WTC11 (cell line): ENCODE data around the gene B4GAT1. TPM values are rescaled to one million over a fixed set of nuclear protein-coding genes. Genes with fewer than 3 reads are reported as not detected.
"Not testable (repeated sequence)": the region's sequence is repeated elsewhere in the genome, so short reads cannot be mapped to it uniquely, and the experiment has no call there.

Experiments
- ATAC-seq: fragments of 200-7000 bp; cut with Tn5 transposase; 2 replicates; pipeline ENCODE4 v1.10.0; 2021; ENCODE audit warnings: mild to moderate bottlenecking, moderate library complexity
- CTCF ChIA-PET: fragments of 300-600 bp; sonication (Branson Sonifier 250); formaldehyde crosslinking; loops from one replicate; lab custom pipeline; 2021; ENCODE audit warnings: antibody characterized with exemption; lab: Charles Lee
- POLR2A ChIA-PET: fragments of 350-600 bp; sonication (Branson Sonifier 250); formaldehyde crosslinking; loops from one replicate; lab custom pipeline; 2021; ENCODE audit warnings: antibody characterized with exemption; lab: Charles Lee
- DNase-seq: peaks from one replicate; pipeline ENCODE4 v3.0.0; 2021; ENCODE audit warnings: low spot score
- H3K27ac Mint-ChIP-seq: 2 replicates; pipeline ENCODE4 v1.8.0; 2021; ENCODE audit warnings: mixed read lengths
- H3K27me3 Mint-ChIP-seq: 2 replicates; pipeline ENCODE4 v1.8.0; 2021; ENCODE audit warnings: low read depth, mild to moderate bottlenecking, moderate library complexity, mixed read lengths
- H3K36me3 Mint-ChIP-seq: 2 replicates; pipeline ENCODE4 v1.8.0; 2021; ENCODE audit warnings: mixed read lengths
- H3K4me1 Mint-ChIP-seq: 2 replicates; pipeline ENCODE4 v1.8.0; 2022; ENCODE audit warnings: mixed read lengths
- H3K4me3 Mint-ChIP-seq: 2 replicates; pipeline ENCODE4 v1.8.0; 2021; ENCODE audit warnings: mild to moderate bottlenecking, moderate library complexity, mixed read lengths
- H3K9me3 Mint-ChIP-seq: 2 replicates; pipeline ENCODE4 v1.8.0; 2021; ENCODE audit warnings: mixed read lengths
- AFF4 ChIP-seq: sonication (generic); formaldehyde crosslinking; IDR thresholded peaks from 2 replicates; pipeline ENCODE4 v1.8.1; 2023; ENCODE audit warnings: mild to moderate bottlenecking, missing genetic modification reagents, borderline replicate concordance
- ATF1 ChIP-seq: sonication (generic); formaldehyde crosslinking; IDR thresholded peaks from 2 replicates; pipeline ENCODE4 v1.8.1; 2023; ENCODE audit warnings: mild to moderate bottlenecking, moderate library complexity, missing genetic modification reagents
- CBFB ChIP-seq: sonication (generic); formaldehyde crosslinking; IDR thresholded peaks from 2 replicates; pipeline ENCODE4 v1.8.1; 2022; ENCODE audit warnings: mild to moderate bottlenecking, low read depth, missing genetic modification reagents
- CTCF ChIP-seq: fragments of 200-600 bp; IDR thresholded peaks from 2 replicates; pipeline ENCODE4 v1.8.0; 2022; ENCODE audit warnings: antibody characterized with exemption
- ERG ChIP-seq: fragments of 250-450 bp; sonication (Bioruptor Pico); IDR thresholded peaks from 2 replicates; pipeline ENCODE4 v1.8.0; 2021; ENCODE audit warnings: mild to moderate bottlenecking
- FOXK1 ChIP-seq: sonication (generic); formaldehyde crosslinking; IDR thresholded peaks from 2 replicates; pipeline ENCODE4 v1.8.0; 2022; ENCODE audit warnings: mild to moderate bottlenecking, moderate library complexity, missing genetic modification reagents
- GTF2I ChIP-seq: fragments of 250-450 bp; sonication (Bioruptor Pico); conservative IDR thresholded peaks from 2 replicates; pipeline ENCODE4 v1.4.0; 2021; ENCODE audit warnings: mild to moderate bottlenecking
- HMGXB4 ChIP-seq: sonication (generic); formaldehyde crosslinking; IDR thresholded peaks from 2 replicates; pipeline ENCODE4 v1.8.1; 2023; ENCODE audit warnings: mild to moderate bottlenecking, moderate library complexity, missing genetic modification reagents
- MAX ChIP-seq: sonication (generic); formaldehyde crosslinking; IDR thresholded peaks from 2 replicates; pipeline ENCODE4 v1.8.0; 2022; ENCODE audit warnings: mild to moderate bottlenecking, missing genetic modification reagents
- NR2C2 ChIP-seq: sonication (generic); formaldehyde crosslinking; IDR thresholded peaks from 2 replicates; pipeline ENCODE4 v1.8.0; 2022; ENCODE audit warnings: mild to moderate bottlenecking, missing genetic modification reagents
- NR3C1 ChIP-seq: sonication (generic); formaldehyde crosslinking; conservative IDR thresholded peaks from 2 replicates; pipeline ENCODE4 v1.8.1; 2023; ENCODE audit warnings: low read depth, mild to moderate bottlenecking, missing genetic modification reagents
- ZBTB43 ChIP-seq: sonication (generic); formaldehyde crosslinking; IDR thresholded peaks from 2 replicates; pipeline ENCODE4 v1.8.1; 2023; ENCODE audit warnings: mild to moderate bottlenecking, missing genetic modification reagents
- ZNF121 ChIP-seq: sonication (generic); formaldehyde crosslinking; IDR thresholded peaks from 2 replicates; pipeline ENCODE4 v1.8.0; 2023; ENCODE audit warnings: missing genetic modification reagents
- ZNF138 ChIP-seq: sonication (generic); formaldehyde crosslinking; conservative IDR thresholded peaks from 2 replicates; pipeline ENCODE4 v1.8.1; 2022; ENCODE audit warnings: mild to moderate bottlenecking, moderate library complexity, missing genetic modification reagents
- ZNF416 ChIP-seq: fragments of 250-450 bp; sonication (Bioruptor Pico); IDR thresholded peaks from 2 replicates; pipeline ENCODE4 v1.9.0; 2021; ENCODE audit warnings: mild to moderate bottlenecking, inconsistent platforms
- ZNF671 ChIP-seq: fragments of 250-450 bp; sonication (Bioruptor Pico); IDR thresholded peaks from 2 replicates; pipeline ENCODE4 v1.8.0; 2021; ENCODE audit warnings: mild to moderate bottlenecking
- total RNA-seq: library from RNA; stranded (reverse); gene quantifications from 3 replicates; pipeline ENCODE4 v1.2.3, GENCODE V29; 2021

The B4GAT1 gene
- total RNA-seq, 1 experiment from 2014 or later, result 34.1 TPM

- not testable (repeated sequence) for H3K27ac Mint-ChIP-seq, DNase-seq, H3K27me3 Mint-ChIP-seq, H3K36me3 Mint-ChIP-seq, ATAC-seq, H3K9me3 Mint-ChIP-seq
- ChIA-PET CTCF (interaction anchor here (0.6 to 5.8 kb wide), 37 partner anchors 11 to 711 kb away, joined by 3 to 319 read pairs (median 8); partner anchors contain the start of genes B4GAT1, MRPL11, RAB1B and RIN1), POLR2A (interaction anchor here (0.7 to 2.8 kb wide), 7 partner anchors 11 to 110 kb away, joined by 3 to 14 read pairs (median 3); partner anchors contain the start of genes RIN1 and YIF1A)
- Mint-ChIP-seq H3K4me1 (peaks cover 13% of the 10 kb centered on the region), H3K4me3 (peak overlapping the region; percentile 20; the same call in 1 of the 2 replicates)
Measured at GRCh38 chr11:66310803-66311440, 36.5 kb downstream of the B4GAT1 start.

GRCh38 chr11:66310324-66310723 is 37.1 kb downstream of the B4GAT1 start:
- DNase-seq, result no peak
- Mint-ChIP-seq H3K36me3 (no peaks in the 10 kb centered on the region), H3K9me3 (no peaks in the 10 kb centered on the region), H3K27me3 (peaks cover 7% of the 10 kb centered on the region), H3K4me3 (no peak overlapping the region), H3K4me1 (peaks cover 13% of the 10 kb centered on the region), H3K27ac (no peak overlapping the region)
- no peak for TF ChIP-seq MAX (CRISPR knock-in tag)
- TF ChIP-seq CTCF, result no peak
- no peak for TF ChIP-seq ERG (CRISPR knock-in tag)
- TF ChIP-seq ZBTB43 (CRISPR knock-in tag), result no peak
- TF ChIP-seq CBFB (CRISPR knock-in tag), result no peak
- ChIA-PET POLR2A (interaction anchor here (1.1 kb wide), 1 partner anchor 21 kb away, joined by 4 read pairs; the partner anchor contains the start of gene YIF1A), CTCF (interaction anchor here (0.7 to 5.8 kb wide), 16 partner anchors 10 to 108 kb away, joined by 3 to 319 read pairs (median 20); partner anchors contain the start of genes B4GAT1, RAB1B, RIN1 and TMEM151A)
- no peak for ATAC-seq

- DNase-seq, result no peak
- Mint-ChIP-seq H3K4me1 (peaks cover 13% of the 10 kb centered on the region), H3K27me3 (peaks cover 4% of the 10 kb centered on the region), H3K36me3 (no peaks in the 10 kb centered on the region), H3K27ac (no peak overlapping the region), H3K9me3 (no peaks in the 10 kb centered on the region), H3K4me3 (no peak overlapping the region)
- ChIA-PET CTCF (interaction anchor here (0.7 to 5.8 kb wide), 6 partner anchors 21 to 79 kb away, joined by 3 to 319 read pairs (median 3); partner anchors contain the start of genes RIN1 and YIF1A), POLR2A (interaction anchor here (0.7 to 1.1 kb wide), 2 partner anchors 21 to 157 kb away, joined by 3 to 4 read pairs; partner anchors contain the start of gene YIF1A)
- no peak for ATAC-seq
- TF ChIP-seq ZNF121 (CRISPR knock-in tag) (no peak), ZNF671 (CRISPR knock-in tag) (no peak), NR3C1 (CRISPR knock-in tag) (no peak), FOXK1 (CRISPR knock-in tag) (no peak), ZNF416 (CRISPR knock-in tag) (no peak), ZBTB43 (CRISPR knock-in tag) (no peak), AFF4 (CRISPR knock-in tag) (no peak), ZNF138 (no peak), GTF2I (no peak), ATF1 (CRISPR knock-in tag) (no peak), NR2C2 (no peak), HMGXB4 (CRISPR knock-in tag) (no peak)
Measured at GRCh38 chr11:66309475-66309874, 38.0 kb downstream of the B4GAT1 start.
